GM12873 (cell line): Measurements from ENCODE around the gene KLHDC4.

Experiments
- TF ChIP-seq, protein P1 (sequence below): IDR thresholded peaks from 2 replicates; pipeline ENCODE4 v1.5.1; 2012; ENCODE audit warnings: low read depth, mild to moderate bottlenecking, moderate library complexity, low read length, control low read depth; ENCODE audit not compliant: insufficient read depth; ENCODE audit errors: missing control alignments

Gene KLHDC4

DNA sequence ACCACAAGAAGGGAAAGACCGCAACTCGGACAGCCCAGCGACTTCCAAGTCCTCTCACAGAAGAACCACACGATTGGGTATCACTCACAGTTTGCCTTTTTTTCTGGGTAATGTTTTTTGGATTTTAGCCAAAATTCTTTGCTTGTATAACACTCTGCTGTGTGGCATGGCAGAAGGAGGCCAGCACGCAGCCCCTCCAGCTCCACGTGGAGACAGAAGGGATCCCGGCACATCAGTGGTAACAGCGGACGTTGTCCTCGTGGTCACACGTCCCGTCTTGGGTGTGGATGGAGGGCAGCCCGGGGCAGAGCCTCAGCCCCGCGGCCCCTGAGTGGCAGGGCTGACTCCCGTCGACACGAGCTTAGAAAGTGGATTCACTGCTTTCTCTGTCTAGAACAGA is 69.1 kb downstream of the KLHDC4 start:
- TF ChIP-seq, protein P1, sequence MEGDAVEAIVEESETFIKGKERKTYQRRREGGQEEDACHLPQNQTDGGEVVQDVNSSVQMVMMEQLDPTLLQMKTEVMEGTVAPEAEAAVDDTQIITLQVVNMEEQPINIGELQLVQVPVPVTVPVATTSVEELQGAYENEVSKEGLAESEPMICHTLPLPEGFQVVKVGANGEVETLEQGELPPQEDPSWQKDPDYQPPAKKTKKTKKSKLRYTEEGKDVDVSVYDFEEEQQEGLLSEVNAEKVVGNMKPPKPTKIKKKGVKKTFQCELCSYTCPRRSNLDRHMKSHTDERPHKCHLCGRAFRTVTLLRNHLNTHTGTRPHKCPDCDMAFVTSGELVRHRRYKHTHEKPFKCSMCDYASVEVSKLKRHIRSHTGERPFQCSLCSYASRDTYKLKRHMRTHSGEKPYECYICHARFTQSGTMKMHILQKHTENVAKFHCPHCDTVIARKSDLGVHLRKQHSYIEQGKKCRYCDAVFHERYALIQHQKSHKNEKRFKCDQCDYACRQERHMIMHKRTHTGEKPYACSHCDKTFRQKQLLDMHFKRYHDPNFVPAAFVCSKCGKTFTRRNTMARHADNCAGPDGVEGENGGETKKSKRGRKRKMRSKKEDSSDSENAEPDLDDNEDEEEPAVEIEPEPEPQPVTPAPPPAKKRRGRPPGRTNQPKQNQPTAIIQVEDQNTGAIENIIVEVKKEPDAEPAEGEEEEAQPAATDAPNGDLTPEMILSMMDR = no peak

DNA sequence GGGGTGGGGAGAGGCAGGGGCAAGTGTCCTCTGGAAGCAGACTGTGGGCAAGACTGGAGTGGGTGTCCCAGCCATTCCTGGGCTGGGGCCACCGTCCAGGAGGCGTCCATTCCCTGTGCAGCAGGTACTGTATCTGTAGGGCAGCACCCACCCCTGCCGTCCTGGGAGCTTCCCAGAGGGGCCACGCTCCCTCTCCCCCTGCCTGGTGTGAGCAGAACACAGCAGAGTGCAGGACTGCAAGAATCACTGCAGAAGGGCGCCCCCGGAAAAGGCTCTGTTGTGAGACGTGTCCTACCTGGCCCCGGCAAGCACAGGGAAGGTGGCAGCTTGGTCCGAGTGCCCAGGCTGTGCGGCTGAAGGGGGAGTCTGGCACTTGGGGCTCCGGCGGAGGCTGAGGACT is 70.3 kb downstream of the KLHDC4 start:
- TF ChIP-seq, protein P1 = no peak

DNA sequence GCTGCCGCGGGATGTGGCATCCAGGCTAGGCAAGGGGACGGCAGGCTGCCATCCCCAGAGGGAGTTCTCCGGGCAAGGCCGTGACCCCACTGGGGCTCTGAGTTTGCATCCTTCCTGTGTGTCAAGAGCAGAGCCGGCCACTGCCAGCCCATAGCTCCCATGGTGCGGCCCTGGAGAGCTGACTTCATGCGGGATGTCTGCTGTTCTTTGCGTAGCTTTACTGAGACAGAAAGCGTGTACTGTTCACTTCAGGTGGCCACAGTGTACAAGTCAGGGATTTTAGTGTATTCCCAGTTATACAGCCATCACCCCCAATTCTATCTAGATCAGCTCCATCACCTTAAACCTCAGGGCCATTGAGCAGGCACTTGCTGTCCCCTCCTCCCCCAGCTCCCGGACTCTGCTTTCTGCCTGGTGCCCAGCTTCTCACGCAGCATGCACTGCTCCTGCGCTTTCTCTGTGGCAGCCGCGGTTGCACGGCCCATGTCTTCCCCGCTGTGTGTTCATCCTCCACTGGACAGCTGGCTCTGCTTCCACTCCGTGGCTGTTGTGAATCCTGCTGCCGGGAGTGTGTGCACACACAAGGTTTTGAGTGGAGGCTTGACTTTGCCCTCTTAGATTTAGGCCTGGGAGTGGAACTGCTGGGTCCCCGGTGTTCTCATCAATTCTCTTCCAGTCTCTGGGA is 71.2 kb downstream of the KLHDC4 start:
- TF ChIP-seq, protein P1 = no peak

DNA sequence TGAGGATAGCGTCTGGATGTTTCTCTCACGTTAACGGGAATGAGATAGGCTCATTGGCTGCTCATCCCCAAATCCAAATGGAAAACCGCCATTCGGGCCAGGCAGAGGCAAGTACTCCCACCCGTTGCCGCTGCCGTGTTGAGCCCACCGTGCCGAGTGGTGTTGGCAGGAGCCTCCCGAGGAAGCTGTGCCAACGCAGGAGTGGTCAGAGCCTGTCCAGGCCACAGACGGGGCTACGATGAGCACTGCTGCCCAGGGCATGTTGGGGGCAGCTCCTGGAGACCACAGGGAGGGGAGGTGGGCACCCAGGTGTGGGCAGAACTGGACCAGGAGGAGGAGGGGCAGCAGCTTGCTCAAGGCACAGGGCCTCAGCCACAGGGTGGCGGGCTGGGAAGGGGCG is 72.0 kb downstream of the KLHDC4 start:
- TF ChIP-seq, protein P1 = no peak

DNA sequence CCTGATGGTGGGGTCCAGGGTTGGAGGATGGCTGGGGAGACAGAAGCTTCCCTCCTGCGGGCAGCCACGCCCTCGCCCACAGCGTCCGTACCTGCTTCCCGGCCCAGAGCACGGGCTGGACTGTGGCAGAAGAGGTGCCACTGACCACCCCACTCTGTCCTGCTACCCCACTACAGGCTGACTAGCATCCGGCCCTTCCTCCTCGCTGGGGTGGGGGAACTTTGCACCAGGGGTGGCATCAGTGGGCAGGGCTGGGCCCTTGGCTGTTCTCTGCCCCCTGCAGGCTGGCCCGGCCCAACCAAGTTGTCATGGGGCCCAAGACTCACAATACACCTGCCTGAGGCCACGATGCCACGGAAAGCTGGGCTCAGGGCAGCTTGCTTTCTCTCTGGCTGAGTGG is 73.0 kb downstream of the KLHDC4 start:
- TF ChIP-seq, protein P1 = no peak

DNA sequence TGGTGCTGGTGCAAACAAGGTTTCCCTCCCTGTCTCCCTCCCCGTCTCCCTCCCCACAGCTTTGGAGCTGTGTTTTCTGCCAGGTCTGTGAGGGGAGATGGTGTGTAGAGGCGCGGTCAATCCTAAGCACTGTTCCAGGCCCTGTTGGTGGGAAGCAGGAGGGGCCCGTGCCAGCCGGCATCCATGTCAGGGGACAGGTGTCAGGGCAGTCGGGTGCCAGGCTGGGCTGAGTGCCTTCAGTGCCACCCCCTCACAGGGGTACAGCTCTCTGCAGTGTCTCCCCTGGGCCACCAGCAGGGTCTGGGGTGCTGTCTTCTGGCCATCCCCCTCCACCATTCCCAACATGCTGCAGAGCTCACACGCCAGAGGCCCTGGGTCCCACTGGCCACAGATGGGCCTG is 73.6 kb downstream of the KLHDC4 start:
- TF ChIP-seq, protein P1 = no peak

DNA sequence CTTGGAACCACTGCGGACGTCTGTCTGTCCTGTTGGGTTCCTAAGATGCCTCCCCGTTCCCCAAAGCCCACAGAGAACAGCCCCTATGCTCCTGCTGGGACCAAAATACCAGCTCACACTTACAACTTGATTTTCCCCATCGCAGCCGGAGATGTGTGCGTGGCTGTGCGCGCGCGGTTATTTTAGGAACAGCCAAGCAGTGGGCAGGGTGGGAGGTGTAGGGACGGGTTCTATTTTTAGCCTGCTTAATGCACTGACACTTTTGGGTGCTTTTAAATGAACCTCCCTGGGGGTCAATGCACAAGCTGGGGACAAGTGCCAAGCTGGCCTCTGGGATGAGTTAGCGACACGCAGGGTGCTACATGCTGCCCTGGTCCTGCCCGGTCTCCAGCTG is 74.1 kb downstream of the KLHDC4 start:
- TF ChIP-seq, protein P1 = no peak
